GM19099 (cell line): ENCODE measurements around the gene GUCY2D.

Experiments
- POLR2A ChIP-seq: IDR thresholded peaks from 3 replicates; pipeline ENCODE4 v1.6.1; 2011; ENCODE audit warnings: low read depth; ENCODE audit not compliant: insufficient read length; ENCODE audit errors: extremely low read depth

GUCY2D gene

GRCh38 chr17:8006836-8007680 is 4.6 kb downstream of the GUCY2D start:
- no peak for TF ChIP-seq POLR2A

- TF ChIP-seq POLR2A, result no peak
These were observed 5.4 kb downstream of the GUCY2D start for GRCh38 chr17:8007836-8008235.

- TF ChIP-seq POLR2A, result no peak
These were observed 9.7 kb downstream of the GUCY2D start for GRCh38 chr17:8012045-8012580.

- TF ChIP-seq POLR2A, result no peak
These were observed 10.7 kb downstream of the GUCY2D start for GRCh38 chr17:8012996-8013640.

GRCh38 chr17:8013731-8014557 is 11.5 kb downstream of the GUCY2D start:
- TF ChIP-seq POLR2A, result no peak

GRCh38 chr17:8014558-8014850 is 12.1 kb downstream of the GUCY2D start:
- TF ChIP-seq POLR2A, result no peak

- TF ChIP-seq POLR2A, result no peak
These were observed 13.0 kb downstream of the GUCY2D start for GRCh38 chr17:8015236-8015956.

GRCh38 chr17:8015957-8016631 is 13.7 kb downstream of the GUCY2D start:
- no peak for TF ChIP-seq POLR2A

GRCh38 chr17:8016632-8017424 is 14.4 kb downstream of the GUCY2D start:
- no peak for TF ChIP-seq POLR2A

- TF ChIP-seq POLR2A, result no peak
These were observed 16.0 kb downstream of the GUCY2D start for GRCh38 chr17:8018436-8018835.

- TF ChIP-seq POLR2A, result no peak
These were observed 16.8 kb downstream of the GUCY2D start for GRCh38 chr17:8019166-8019565.

GRCh38 chr17:8019665-8020650 is 17.5 kb downstream of the GUCY2D start:
- no peak for TF ChIP-seq POLR2A
